Measurements from ENCODE around the gene PRRC1.

GRCh38 chr5:127602481-127602880 lies 85.0 kb downstream of the PRRC1 start:
- TF ChIP-seq POLR2A (IDR thresholded peaks at IDR 0.05) = no peak
- TF ChIP-seq CTCF (IDR thresholded peaks at IDR 0.05) = no peak
